Neural crest cell (in vitro differentiated cells): ENCODE data around the gene GRIK1. TPM values are rescaled to one million over a fixed set of nuclear protein-coding genes. Genes with fewer than 3 reads are reported as not detected.

Source experiments
- DNase-seq: peaks from one replicate; pipeline ENCODE4 v3.0.0; 2021; ENCODE audit warnings: low read depth, mixed read lengths, low spot score
- H3K27ac Mint-ChIP-seq: one replicate; pipeline ENCODE4 v1.8.0; 2021; ENCODE audit warnings: mild to moderate bottlenecking, mixed read lengths; ENCODE audit not compliant: unreplicated experiment
- H3K27me3 Mint-ChIP-seq: 2 replicates; pipeline ENCODE4 v1.8.0; 2021; ENCODE audit warnings: low read depth, mild to moderate bottlenecking, mixed read lengths
- H3K36me3 Mint-ChIP-seq: 2 replicates; pipeline ENCODE4 v1.8.0; 2021; ENCODE audit warnings: low read depth, mild to moderate bottlenecking, mixed read lengths
- H3K4me1 Mint-ChIP-seq: 2 replicates; pipeline ENCODE4 v1.8.0; 2021; ENCODE audit warnings: mixed read lengths
- H3K4me3 Mint-ChIP-seq: one replicate; pipeline ENCODE4 v1.8.0; 2021; ENCODE audit warnings: mild to moderate bottlenecking, mixed read lengths
- H3K9me3 Mint-ChIP-seq: 2 replicates; pipeline ENCODE4 v1.8.0; 2021; ENCODE audit warnings: mixed read lengths
- total RNA-seq: library from RNA; stranded (reverse); gene quantifications from 2 replicates; pipeline ENCODE4 v1.2.1, GENCODE V29; 2021
- TF ChIP-seq, protein P1 (sequence below): fragments of 200-600 bp; sonication (generic); conservative IDR thresholded peaks from 2 replicates; pipeline ENCODE4 v1.5.0; 2021; ENCODE audit warnings: antibody characterized with exemption, mild to moderate bottlenecking

GRIK1 gene
- total RNA-seq, 1 donor from 2014 or later = 0.91 TPM

DNA sequence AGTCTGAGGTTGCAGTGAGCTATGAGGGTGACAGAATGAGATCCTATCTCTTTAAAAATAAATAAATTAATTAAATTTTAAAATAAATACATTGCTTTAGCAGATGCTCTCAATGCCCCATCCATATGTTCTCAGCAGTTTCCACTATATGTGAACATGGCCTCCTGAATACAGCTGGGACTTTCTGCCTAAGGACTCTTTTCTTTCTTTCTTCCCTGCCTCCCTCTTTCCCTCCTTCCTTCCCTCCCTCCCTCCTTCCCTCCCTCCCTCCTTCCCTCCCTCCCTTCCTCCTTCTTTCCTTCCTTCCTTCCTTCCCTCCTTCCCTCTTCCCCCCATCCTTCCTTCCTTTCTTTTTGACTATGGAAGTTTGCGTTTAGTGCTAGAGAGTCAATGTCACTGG, 10.2 kb upstream of the GRIK1 start:
- TF ChIP-seq, protein P1, sequence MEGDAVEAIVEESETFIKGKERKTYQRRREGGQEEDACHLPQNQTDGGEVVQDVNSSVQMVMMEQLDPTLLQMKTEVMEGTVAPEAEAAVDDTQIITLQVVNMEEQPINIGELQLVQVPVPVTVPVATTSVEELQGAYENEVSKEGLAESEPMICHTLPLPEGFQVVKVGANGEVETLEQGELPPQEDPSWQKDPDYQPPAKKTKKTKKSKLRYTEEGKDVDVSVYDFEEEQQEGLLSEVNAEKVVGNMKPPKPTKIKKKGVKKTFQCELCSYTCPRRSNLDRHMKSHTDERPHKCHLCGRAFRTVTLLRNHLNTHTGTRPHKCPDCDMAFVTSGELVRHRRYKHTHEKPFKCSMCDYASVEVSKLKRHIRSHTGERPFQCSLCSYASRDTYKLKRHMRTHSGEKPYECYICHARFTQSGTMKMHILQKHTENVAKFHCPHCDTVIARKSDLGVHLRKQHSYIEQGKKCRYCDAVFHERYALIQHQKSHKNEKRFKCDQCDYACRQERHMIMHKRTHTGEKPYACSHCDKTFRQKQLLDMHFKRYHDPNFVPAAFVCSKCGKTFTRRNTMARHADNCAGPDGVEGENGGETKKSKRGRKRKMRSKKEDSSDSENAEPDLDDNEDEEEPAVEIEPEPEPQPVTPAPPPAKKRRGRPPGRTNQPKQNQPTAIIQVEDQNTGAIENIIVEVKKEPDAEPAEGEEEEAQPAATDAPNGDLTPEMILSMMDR = no peak
- DNase-seq = no peak
- Mint-ChIP-seq H3K4me1 (peaks cover 10% of the 10 kb centered on the region), H3K9me3 (no peaks in the 10 kb centered on the region), H3K36me3 (no peaks in the 10 kb centered on the region), H3K4me3 (no peak overlapping the region), H3K27ac (no peak overlapping the region), H3K27me3 (peaks cover 17% of the 10 kb centered on the region)

DNA sequence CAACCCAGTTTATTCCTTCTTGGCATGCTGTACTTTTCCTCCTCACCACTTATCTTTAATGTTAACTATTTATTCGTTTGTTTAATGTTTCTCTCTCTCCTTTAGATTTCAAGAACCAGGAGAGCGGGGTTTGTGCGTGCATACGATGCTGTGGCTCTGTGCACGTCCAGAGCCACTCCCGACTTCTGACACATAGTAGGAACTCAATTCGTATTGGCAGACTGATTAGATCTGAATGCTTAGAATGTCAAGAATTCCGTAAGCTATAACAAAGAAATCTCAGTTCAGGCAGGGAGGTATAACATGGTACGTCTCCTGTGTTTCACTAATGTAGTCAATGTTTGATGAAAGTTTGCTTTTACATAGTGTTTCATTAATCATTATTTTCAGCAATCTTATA, 7.3 kb upstream of the GRIK1 start:
- Mint-ChIP-seq H3K4me3 (no peak overlapping the region), H3K27ac (no peak overlapping the region), H3K36me3 (no peaks in the 10 kb centered on the region), H3K4me1 (no peaks in the 10 kb centered on the region), H3K9me3 (no peaks in the 10 kb centered on the region), H3K27me3 (peaks cover 37% of the 10 kb centered on the region)
- TF ChIP-seq, protein P1 = no peak
- no peak for DNase-seq

DNA sequence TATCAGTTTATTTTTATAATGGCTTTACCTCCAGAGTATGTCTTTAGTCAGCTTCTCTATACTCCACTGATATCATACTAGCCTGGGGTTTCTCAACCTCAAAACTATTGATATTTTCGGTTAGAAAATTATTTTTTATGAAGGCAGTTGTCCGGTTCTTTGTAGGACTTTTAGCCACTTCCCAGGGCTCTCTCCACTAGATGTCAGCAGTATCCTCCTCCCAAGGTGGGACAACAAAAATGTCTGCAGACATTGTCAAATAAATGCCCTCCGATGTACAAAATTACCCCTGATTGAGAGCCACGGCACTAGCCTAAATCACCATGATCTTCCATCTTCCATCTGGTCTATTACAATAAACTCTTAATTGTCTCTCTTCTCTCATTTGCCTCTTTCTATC, 4.1 kb upstream of the GRIK1 start:
- Mint-ChIP-seq H3K4me1 (peaks cover 8% of the 10 kb centered on the region), H3K4me3 (peak overlapping the region; percentile 3), H3K27ac (no peak overlapping the region), H3K9me3 (no peaks in the 10 kb centered on the region), H3K36me3 (no peaks in the 10 kb centered on the region), H3K27me3 (peaks cover 62% of the 10 kb centered on the region)
- TF ChIP-seq, protein P1 = peak; percentile 28
- DNase-seq = no peak

DNA sequence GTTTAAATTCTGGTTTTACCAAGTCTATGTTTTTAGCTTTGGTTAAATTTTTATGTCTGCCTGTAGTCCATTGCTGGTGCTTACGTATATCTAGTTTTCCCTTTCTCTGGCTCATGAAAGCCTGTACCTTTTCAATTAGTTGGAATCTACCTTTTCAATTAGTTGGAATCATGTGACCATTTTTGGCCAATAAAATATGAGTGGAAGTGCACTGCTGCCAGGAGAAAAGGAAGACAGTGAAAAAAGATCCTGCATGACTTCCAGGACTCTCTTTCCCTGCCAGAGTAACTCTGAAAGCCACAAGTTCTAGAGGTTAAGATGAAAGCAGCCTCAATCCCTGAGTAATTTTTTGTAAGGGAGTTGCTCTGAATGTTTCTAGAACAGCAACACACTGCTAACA, 2.2 kb upstream of the GRIK1 start:
- Mint-ChIP-seq H3K36me3 (no peaks in the 10 kb centered on the region), H3K4me1 (peaks cover 8% of the 10 kb centered on the region), H3K27ac (no peak overlapping the region), H3K9me3 (no peaks in the 10 kb centered on the region), H3K27me3 (peaks cover 77% of the 10 kb centered on the region), H3K4me3 (no peak overlapping the region)
- TF ChIP-seq, protein P1 = no peak
- DNase-seq = no peak

DNA sequence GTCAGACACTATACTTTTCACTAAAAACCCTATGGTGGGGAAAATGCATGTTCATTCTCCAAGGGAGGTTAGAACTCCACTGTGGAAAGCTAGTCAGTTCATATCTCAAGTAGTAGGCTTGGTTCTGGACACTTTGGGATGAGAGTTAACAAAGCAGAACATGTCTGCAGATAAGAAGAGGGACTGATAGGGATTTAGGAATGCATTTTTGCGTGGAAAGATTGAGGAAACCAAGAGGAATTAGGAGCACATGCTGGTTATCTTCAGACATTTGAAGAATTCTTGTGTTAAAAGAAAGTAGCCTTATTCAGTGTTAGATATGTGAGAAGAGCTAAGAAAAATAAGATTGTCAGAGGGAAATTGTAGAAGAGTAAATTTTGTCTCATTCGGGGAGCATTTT, 1.2 kb upstream of the GRIK1 start:
- Mint-ChIP-seq H3K4me1 (peaks cover 8% of the 10 kb centered on the region), H3K36me3 (no peaks in the 10 kb centered on the region), H3K27me3 (peaks cover 83% of the 10 kb centered on the region), H3K27ac (no peak overlapping the region), H3K4me3 (no peak overlapping the region), H3K9me3 (no peaks in the 10 kb centered on the region)
- no peak for DNase-seq
- TF ChIP-seq, protein P1 = no peak

DNA sequence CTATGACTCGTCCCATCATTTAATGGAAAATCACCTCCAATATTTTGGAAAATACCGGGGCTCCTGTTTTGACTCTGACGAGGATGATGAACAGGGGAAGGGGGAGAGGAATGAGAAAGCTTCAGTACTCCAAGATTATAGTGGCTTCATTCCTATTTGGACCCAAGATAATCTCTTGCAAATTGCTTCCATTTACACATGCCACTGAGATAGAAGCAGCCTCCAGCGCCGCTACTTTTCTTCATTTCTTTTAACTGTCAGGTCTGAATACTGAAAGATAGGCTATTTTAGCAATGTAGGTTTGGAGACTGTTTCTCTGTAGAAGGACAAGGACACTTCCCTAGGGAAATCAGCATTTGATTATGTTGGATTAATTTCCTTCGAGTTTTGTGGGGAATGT, 565 bp upstream of the GRIK1 start:
- TF ChIP-seq, protein P1 = no peak
- H3K36me3 Mint-ChIP-seq = no peaks in the 10 kb centered on the region
- peaks cover 8% of the 10 kb centered on the region for H3K4me1 Mint-ChIP-seq
- no peak for DNase-seq
- no peak overlapping the region for H3K27ac Mint-ChIP-seq
- no peaks in the 10 kb centered on the region for H3K9me3 Mint-ChIP-seq
- peaks cover 87% of the 10 kb centered on the region for H3K27me3 Mint-ChIP-seq
- H3K4me3 Mint-ChIP-seq = peak overlapping the region; percentile 85
